ENCODE measurements around the gene DNAAF6.

DNAAF6 gene

GRCh38 chrX:107293056-107293455 lies 86.6 kb downstream of the DNAAF6 start:
- DNase-seq (ENCODE audit: low read depth in 1 of 2, low spot score in 1 of 2), result no peak

All from activated CD4-positive, alpha-beta T cell treated with anti-CD3 and anti-CD28 coated beads, Interleukin-2, amount 50 U/mL, for 24 hours (primary cell).